Hepatocyte (in vitro differentiated cells): ENCODE results near the gene MACROD2. TPM values are rescaled to one million over a fixed set of nuclear protein-coding genes. Genes with fewer than 3 reads are reported as not detected.

Source experiments
- DNase-seq: peaks from one replicate; pipeline ENCODE4 v3.0.0-alpha.2; 2016; ENCODE audit warnings: low spot score
- H2AFZ ChIP-seq: fragments of 200-600 bp; sonication (generic); 2 replicates; pipeline ENCODE4 v1.6.0; 2016; ENCODE audit warnings: antibody characterized with exemption, mild to moderate bottlenecking
- H3K27ac ChIP-seq: fragments of 200-600 bp; sonication (generic); 2 replicates; pipeline ENCODE4 v1.5.1; 2016; ENCODE audit warnings: mild to moderate bottlenecking
- H3K27me3 ChIP-seq: fragments of 200-600 bp; sonication (generic); 2 replicates; pipeline ENCODE4 v1.6.1; 2016
- H3K36me3 ChIP-seq: fragments of 200-600 bp; sonication (generic); replicated peaks from 2 replicates; pipeline ENCODE4 v1.5.1; 2016; ENCODE audit warnings: low read depth; ENCODE audit not compliant: insufficient read depth
- H3K4me1 ChIP-seq: fragments of 200-600 bp; sonication (generic); 2 replicates; pipeline ENCODE4 v1.5.1; 2016; ENCODE audit warnings: mild to moderate bottlenecking, moderate library complexity; ENCODE audit not compliant: insufficient read depth
- H3K4me2 ChIP-seq: fragments of 200-600 bp; sonication (generic); 2 replicates; pipeline ENCODE4 v1.6.0; 2016
- H3K4me3 ChIP-seq: fragments of 200-600 bp; sonication (generic); 2 replicates; pipeline ENCODE4 v1.5.1; 2016; ENCODE audit warnings: mild to moderate bottlenecking
- H3K79me2 ChIP-seq: fragments of 200-600 bp; sonication (generic); 2 replicates; pipeline ENCODE4 v1.6.0; 2017; ENCODE audit warnings: mild to moderate bottlenecking
- H3K9me2 ChIP-seq: fragments of 200-600 bp; sonication (generic); replicated peaks from 2 replicates; pipeline ENCODE4 v1.6.0; 2017; ENCODE audit warnings: mild to moderate bottlenecking; ENCODE audit not compliant: insufficient read depth
- H3K9me3 ChIP-seq: fragments of 200-600 bp; sonication (generic); 2 replicates; pipeline ENCODE4 v1.5.1; 2016; ENCODE audit warnings: low read depth, mild to moderate bottlenecking
- H4K20me1 ChIP-seq: fragments of 200-600 bp; sonication (generic); 2 replicates; pipeline ENCODE4 v1.6.0; 2016; ENCODE audit warnings: mild to moderate bottlenecking; ENCODE audit not compliant: insufficient read depth, poor library complexity, severe bottlenecking
- CTCF ChIP-seq: fragments of 200-600 bp; sonication (generic); IDR thresholded peaks from 2 replicates; pipeline ENCODE4 v1.5.1; 2016; ENCODE audit warnings: antibody characterized with exemption, mild to moderate bottlenecking; ENCODE audit not compliant: poor library complexity
- EZH2 ChIP-seq: fragments of 200-600 bp; sonication (generic); IDR thresholded peaks from 2 replicates; pipeline ENCODE4 v1.6.1; 2016; ENCODE audit warnings: antibody characterized with exemption, mild to moderate bottlenecking, borderline replicate concordance
- EZH2phosphoT487 ChIP-seq: fragments of 200-600 bp; sonication (generic); IDR thresholded peaks from one replicate; pipeline ENCODE4 v1.6.1; 2018; ENCODE audit warnings: antibody characterized with exemption, mild to moderate bottlenecking, low read depth, moderate library complexity; ENCODE audit not compliant: unreplicated experiment, severe bottlenecking
- WGBS: methylation state at CpG from one replicate; pipeline ENCODE4 v1.1.6; 2016; ENCODE audit warnings: low lambda C conversion rate; ENCODE audit errors: missing lambda C conversion rate; 5-methylcytosine and 5-hydroxymethylcytosine counted together
- polyA plus RNA-seq: library from polyadenylated mRNA; unstranded; fragments of >200 nt; fragmentation: Nextera tagmentation; extraction: Ambion mirVana; gene quantifications from 2 replicates; pipeline ENCODE4 v1.2.1, GENCODE V29; 2016
- total RNA-seq: library from RNA; depleted of rRNA; stranded (reverse); fragments of >200 nt; gene quantifications from 2 replicates; pipeline ENCODE4 v1.2.3, GENCODE V29; 2014

The MACROD2 gene
- total and polyA plus RNA-seq, 2 experiments from 2014 or later = 2.4 to 3.1 TPM

GRCh38 chr20:15158533-15158932 lies 1163.2 kb downstream of the MACROD2 start:
- 34% methylated on average over 2 of the region's 2 CpGs for WGBS
- H3K27me3 ChIP-seq = no peaks in the 10 kb centered on the region
- H3K9me3 ChIP-seq = no peaks in the 10 kb centered on the region
- TF ChIP-seq EZH2 (no peak), EZH2phosphoT487 (no peak), CTCF (no peak)
- H3K9me2 ChIP-seq = no peaks in the 10 kb centered on the region
- H2AFZ ChIP-seq = no peak overlapping the region
- no peak overlapping the region for H3K4me3 ChIP-seq
- H3K4me1 ChIP-seq = no peaks in the 10 kb centered on the region
- no peak for DNase-seq
- no peak overlapping the region for H3K4me2 ChIP-seq
- H3K36me3 ChIP-seq = no peaks in the 10 kb centered on the region
- H3K27ac ChIP-seq = no peak overlapping the region
- no peaks in the 10 kb centered on the region for H3K79me2 ChIP-seq
- H4K20me1 ChIP-seq = no peaks in the 10 kb centered on the region

- TF ChIP-seq EZH2 (no peak), EZH2phosphoT487 (no peak), CTCF (no peak)
- no peaks in the 10 kb centered on the region for H3K27me3 ChIP-seq
- H3K4me2 ChIP-seq = no peak overlapping the region
- H2AFZ ChIP-seq = peak overlapping the region; percentile 13
- no peaks in the 10 kb centered on the region for H3K79me2 ChIP-seq
- no peaks in the 10 kb centered on the region for H4K20me1 ChIP-seq
- DNase-seq = no peak
- no peaks in the 10 kb centered on the region for H3K36me3 ChIP-seq
- H3K4me3 ChIP-seq = no peak overlapping the region
- 89% methylated on average over 6 of the region's 6 CpGs for WGBS
- no peak overlapping the region for H3K27ac ChIP-seq
- H3K9me3 ChIP-seq = no peaks in the 10 kb centered on the region
- H3K4me1 ChIP-seq = no peaks in the 10 kb centered on the region
- no peaks in the 10 kb centered on the region for H3K9me2 ChIP-seq
Observed at GRCh38 chr20:15162079-15162647, 1166.8 kb downstream of the MACROD2 start.

DNA sequence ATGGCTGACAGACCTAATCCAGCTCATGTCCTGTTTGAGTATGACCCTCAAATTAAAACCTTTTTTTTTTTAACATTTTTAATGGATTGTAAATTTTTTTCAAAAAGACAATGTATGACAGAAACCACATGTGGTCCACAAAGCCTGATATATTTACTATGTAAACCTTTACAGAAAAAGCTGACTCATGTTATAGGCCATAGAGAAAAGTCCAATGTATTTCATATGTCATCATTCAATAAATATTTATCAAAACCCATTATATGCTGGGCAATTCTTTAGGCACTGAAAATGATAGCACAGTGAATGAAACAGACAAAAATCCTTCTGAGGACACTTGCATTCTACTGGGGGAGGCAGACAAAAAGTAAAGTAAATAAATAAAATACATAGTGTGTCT lies 1168.3 kb downstream of the MACROD2 start:
- Histone ChIP-seq H3K27me3 (no peaks in the 10 kb centered on the region), H3K79me2 (no peaks in the 10 kb centered on the region), H3K9me2 (no peaks in the 10 kb centered on the region), H3K4me1 (peaks cover 6% of the 10 kb centered on the region), H2AFZ (no peak overlapping the region), H4K20me1 (no peaks in the 10 kb centered on the region), H3K27ac (no peak overlapping the region), H3K4me2 (no peak overlapping the region), H3K4me3 (no peak overlapping the region), H3K9me3 (no peaks in the 10 kb centered on the region), H3K36me3 (no peaks in the 10 kb centered on the region)
- TF ChIP-seq CTCF (no peak), EZH2phosphoT487 (no peak), EZH2 (no peak)
- DNase-seq = no peak

- Histone ChIP-seq H3K4me2 (no peak overlapping the region), H3K79me2 (no peaks in the 10 kb centered on the region), H2AFZ (no peak overlapping the region), H3K9me2 (no peaks in the 10 kb centered on the region), H3K27ac (no peak overlapping the region), H3K36me3 (no peaks in the 10 kb centered on the region), H3K27me3 (no peaks in the 10 kb centered on the region), H3K9me3 (no peaks in the 10 kb centered on the region), H4K20me1 (no peaks in the 10 kb centered on the region), H3K4me3 (no peak overlapping the region), H3K4me1 (peaks cover 6% of the 10 kb centered on the region)
- no peak for TF ChIP-seq EZH2
- no peak for TF ChIP-seq EZH2phosphoT487
- no peak for TF ChIP-seq CTCF
- no peak for DNase-seq
- 97% methylated on average over 1 of the region's 1 CpG for WGBS
Observed at GRCh38 chr20:15164726-15165125, 1169.4 kb downstream of the MACROD2 start.
